Tibial nerve (tissue), 3 donors: ENCODE measurements around the gene PHAF1.

Source experiments
- CTCF ChIP-seq, 5 experiments: fragments of 200-600 bp in 3 of 5; fragments of 450-650 bp in 2 of 5; sonication (generic) in 3 of 5; IDR thresholded peaks; one replicate each; pipeline ENCODE4 v1.5.1; 2016 to 2019; ENCODE audit warnings: antibody characterized with exemption in 5 of 5, mild to moderate bottlenecking in 3 of 5, moderate library complexity in 2 of 5
- POLR2A ChIP-seq, 2 donors: fragments of 450-650 bp; IDR thresholded peaks; one replicate each; pipeline ENCODE4 v1.6.1; 2017; ENCODE audit warnings: antibody characterized with exemption in 2 of 2, mild to moderate bottlenecking in 2 of 2, moderate library complexity in 2 of 2

- TF ChIP-seq POLR2A (IDR thresholded peaks at IDR 0.05) (no peak), CTCF (IDR thresholded peaks at IDR 0.05) (no peak)
These were observed 25.3 kb upstream of the PHAF1 start for GRCh38 chr16:67084345-67085028.
